HG02623 (cell line): ENCODE measurements around the gene MIB2.
"Not testable (repeated sequence)": the region's sequence is repeated elsewhere in the genome, so short reads cannot be mapped to it uniquely, and the experiment has no call there.

Experiments used
- ATAC-seq: cut with Tn5 transposase; IDR thresholded peaks from one replicate; pipeline ENCODE4 v1.9.1; 2021; ENCODE audit warnings: moderate library complexity; ENCODE audit not compliant: unreplicated experiment

Gene MIB2

GRCh38 chr1:1626207-1627141 is 11.2 kb downstream of the MIB2 start:
- ATAC-seq: no peak

- no peak for ATAC-seq
Observed at GRCh38 chr1:1627261-1627828, 12.0 kb downstream of the MIB2 start.

- ATAC-seq: no peak
Observed at GRCh38 chr1:1627829-1628753, 12.8 kb downstream of the MIB2 start.

GRCh38 chr1:1628754-1629429 is 13.6 kb downstream of the MIB2 start:
- no peak for ATAC-seq

- ATAC-seq: no peak
Observed at GRCh38 chr1:1629430-1630190, 14.3 kb downstream of the MIB2 start.

GRCh38 chr1:1630191-1630964 is 15.1 kb downstream of the MIB2 start:
- ATAC-seq: peak; percentile 50

- no peak for ATAC-seq
Observed at GRCh38 chr1:1630965-1631781, 15.9 kb downstream of the MIB2 start.

- ATAC-seq: no peak
Observed at GRCh38 chr1:1631782-1632420, 16.6 kb downstream of the MIB2 start, which contains the start of gene MMP23B. Gene MMP23B, plus strand, starts transcription at chr1:1632173. Its CDS starts 46 bp downstream, at chr1:1632219.

GRCh38 chr1:1633409-1633808 is 18.1 kb downstream of the MIB2 start:
- ATAC-seq: not testable (repeated sequence)

- not testable (repeated sequence) for ATAC-seq
Observed at GRCh38 chr1:1634613-1635012, 19.3 kb downstream of the MIB2 start.

- not testable (repeated sequence) for ATAC-seq
Observed at GRCh38 chr1:1636621-1637478, 21.6 kb downstream of the MIB2 start.

- ATAC-seq: not testable (repeated sequence)
Observed at GRCh38 chr1:1637479-1637875, 22.2 kb downstream of the MIB2 start.

- not testable (repeated sequence) for ATAC-seq
Observed at GRCh38 chr1:1638528-1638927, 23.2 kb downstream of the MIB2 start.

GRCh38 chr1:1639368-1639767 is 24.1 kb downstream of the MIB2 start:
- not testable (repeated sequence) for ATAC-seq

GRCh38 chr1:1640081-1640480 is 24.8 kb downstream of the MIB2 start:
- not testable (repeated sequence) for ATAC-seq

GRCh38 chr1:1640711-1641461 is 25.6 kb downstream of the MIB2 start:
- ATAC-seq: not testable (repeated sequence)
